CD4-positive, alpha-beta memory T cell (primary cell): Measurements from ENCODE around the gene MUL1. TPM values are rescaled to one million over a fixed set of nuclear protein-coding genes. Genes with fewer than 3 reads are reported as not detected.

Source experiments
- CTCF ChIA-PET: fragments of 350-600 bp; sonication (Branson Sonifier 250); formaldehyde crosslinking; loops from one replicate; lab custom pipeline; 2021; ENCODE audit warnings: inconsistent platforms; ENCODE audit not compliant: partially characterized antibody; lab: Charles Lee
- POLR2A ChIA-PET: fragments of 350-600 bp; sonication (Branson Sonifier 250); formaldehyde crosslinking; loops from one replicate; lab custom pipeline; 2021; ENCODE audit not compliant: partially characterized antibody; lab: Charles Lee
- DNase-seq, 5 donors: peaks; one replicate each; pipeline versions ENCODE4 v3.0.0 to v3.0.0-alpha.2; 2020 to 2022; ENCODE audit warnings: mixed read lengths in 1 of 5
- H3K27ac ChIP-seq: one replicate; pipeline ENCODE4 v1.7.0; 2013; ENCODE audit warnings: low read depth, low read length
- H3K27me3 ChIP-seq: 2 replicates; pipeline ENCODE4 v1.7.0; 2013; ENCODE audit warnings: mild to moderate bottlenecking, low read length, moderate library complexity; ENCODE audit not compliant: insufficient read depth
- H3K36me3 ChIP-seq: 2 replicates; pipeline ENCODE4 v1.7.0; 2013; ENCODE audit warnings: mild to moderate bottlenecking, low read length, moderate library complexity; ENCODE audit not compliant: insufficient read depth
- H3K4me1 ChIP-seq: 2 replicates; pipeline ENCODE4 v1.7.0; 2013; ENCODE audit warnings: mild to moderate bottlenecking, low read length, moderate library complexity; ENCODE audit not compliant: insufficient read depth
- H3K4me3 ChIP-seq, 2 donors: one replicate each; pipeline ENCODE4 v1.7.0; 2013; ENCODE audit warnings: low read length in 2 of 2, mild to moderate bottlenecking in 1 of 2
- H3K9me3 ChIP-seq, 2 donors: one replicate each; pipeline ENCODE4 v1.7.0; 2013; ENCODE audit warnings: low read length in 2 of 2, control low read depth in 1 of 2; ENCODE audit not compliant: control insufficient read depth in 1 of 2
- H3K27ac Mint-ChIP-seq, 7 donors: one replicate each; pipeline ENCODE4 v1.8.0; 2020 to 2021; ENCODE audit warnings: mixed read lengths in 7 of 7, mild to moderate bottlenecking in 6 of 7, inconsistent platforms in 3 of 7, moderate library complexity in 3 of 7
- H3K27me3 Mint-ChIP-seq, 2 donors: one replicate each; pipeline ENCODE4 v1.8.0; 2020 to 2021; ENCODE audit warnings: mixed read lengths in 2 of 2
- H3K36me3 Mint-ChIP-seq, 2 donors: one replicate each; pipeline ENCODE4 v1.8.0; 2020 to 2021; ENCODE audit warnings: mixed read lengths in 2 of 2, inconsistent platforms in 1 of 2, mild to moderate bottlenecking in 1 of 2
- H3K4me1 Mint-ChIP-seq, 4 donors: one replicate each; pipeline ENCODE4 v1.8.0; 2020 to 2021; ENCODE audit warnings: mixed read lengths in 4 of 4, mild to moderate bottlenecking in 1 of 4
- H3K4me3 Mint-ChIP-seq, 8 donors: one replicate each; pipeline ENCODE4 v1.8.0; 2020 to 2021; ENCODE audit warnings: mixed read lengths in 8 of 8, mild to moderate bottlenecking in 7 of 8, moderate library complexity in 6 of 8, inconsistent platforms in 3 of 8
- H3K9me3 Mint-ChIP-seq, 8 donors: one replicate each; pipeline ENCODE4 v1.8.0; 2020 to 2021; ENCODE audit warnings: mixed read lengths in 8 of 8, mild to moderate bottlenecking in 5 of 8, inconsistent platforms in 3 of 8, moderate library complexity in 1 of 8
- intact Hi-C: fragments of 100-400 bp; cut with micrococcal nuclease; formaldehyde crosslinking; loops from one replicate; pipeline ENCODE4 v1.15.1; 2023
- polyA plus RNA-seq, 2 donors: library from polyadenylated mRNA; unstranded; fragments of 300-500 nt; fragmentation: Illumina TruSeq; gene quantifications; one replicate each; pipeline ENCODE4 v1.2.3, GENCODE V29; 2021
- total RNA-seq, 2 experiments: library from RNA; stranded (reverse); gene quantifications; one replicate each; pipeline ENCODE4 v1.2.3, GENCODE V29; 2021

The MUL1 gene
- total and polyA plus RNA-seq, 4 experiments from 2014 or later, result 21.4 to 44.4 (median 26.3) TPM

- peaks cover 34 to 49% of the 10 kb centered on the region in 2 donors for H3K27me3 Mint-ChIP-seq
- intact Hi-C loops, result no loop called here
- H3K27ac ChIP-seq, result no peak overlapping the region
- H3K4me1 Mint-ChIP-seq, result peaks cover 9 to 14% (median 11%) of the 10 kb centered on the region in 4 donors
- H3K36me3 Mint-ChIP-seq, result no peaks in the 10 kb centered on the region
- H3K9me3 ChIP-seq, result no peaks in the 10 kb centered on the region
- CTCF ChIA-PET, result interaction anchor here (0.7 to 2.4 kb wide), 3 partner anchors 11 to 150 kb away, joined by 3 to 7 read pairs (median 3); no protein-coding TSS in a partner anchor
- no peak overlapping the region for H3K27ac Mint-ChIP-seq
- peaks cover 25% of the 10 kb centered on the region for H3K27me3 ChIP-seq
- no peaks in the 10 kb centered on the region for H3K36me3 ChIP-seq
- H3K4me1 ChIP-seq, result peaks cover 18% of the 10 kb centered on the region
- no peak for DNase-seq
- POLR2A ChIA-PET, result no interaction called here
- H3K4me3 Mint-ChIP-seq, result no peak overlapping the region
- no peak overlapping the region for H3K4me3 ChIP-seq
- no peaks in the 10 kb centered on the region for H3K9me3 Mint-ChIP-seq
Measured at GRCh38 chr1:20480951-20481617, 26.9 kb downstream of the MUL1 start.

- Mint-ChIP-seq H3K36me3 (no peaks in the 10 kb centered on the region), H3K4me3 (no peak overlapping the region), H3K27ac (no peak overlapping the region), H3K4me1 (peaks cover 9 to 14% (median 11%) of the 10 kb centered on the region in 4 donors), H3K27me3 (peaks cover 36 to 54% of the 10 kb centered on the region in 2 donors), H3K9me3 (no peaks in the 10 kb centered on the region)
- peaks cover 18% of the 10 kb centered on the region for H3K4me1 ChIP-seq
- DNase-seq, result no peak
- no peaks in the 10 kb centered on the region for H3K9me3 ChIP-seq
- peaks cover 25% of the 10 kb centered on the region for H3K27me3 ChIP-seq
- ChIA-PET CTCF (no interaction called here), POLR2A (no interaction called here)
- H3K4me3 ChIP-seq, result no peak overlapping the region
- H3K27ac ChIP-seq, result no peak overlapping the region
- H3K36me3 ChIP-seq, result no peaks in the 10 kb centered on the region
- intact Hi-C loops, result no loop called here
Measured at GRCh38 chr1:20480243-20480944, 27.6 kb downstream of the MUL1 start.

DNA sequence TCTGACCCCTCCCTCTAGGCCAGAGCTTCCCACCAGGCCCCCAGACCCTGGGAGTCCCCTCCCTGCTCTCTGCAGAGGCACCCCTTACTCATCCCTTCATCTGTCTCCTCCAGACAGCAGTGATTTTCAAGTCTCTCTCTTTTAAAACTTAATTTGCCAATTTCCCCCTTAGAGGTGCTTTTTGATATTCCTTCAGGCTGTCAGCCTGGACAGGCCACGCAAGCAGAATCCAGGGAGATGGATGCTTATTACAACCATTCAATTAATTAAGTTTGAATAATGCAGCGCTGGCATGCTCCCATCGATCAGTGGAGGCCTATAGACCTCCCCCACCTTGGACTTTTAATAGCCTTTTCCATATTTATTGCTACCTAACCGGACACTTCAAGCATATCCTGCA, 28.1 kb downstream of the MUL1 start:
- no peak overlapping the region for H3K4me3 Mint-ChIP-seq
- H3K9me3 Mint-ChIP-seq, result no peaks in the 10 kb centered on the region
- no peak for DNase-seq
- H3K4me3 ChIP-seq, result no peak overlapping the region
- intact Hi-C loops, result no loop called here
- ChIA-PET CTCF (no interaction called here), POLR2A (no interaction called here)
- peaks cover 9 to 14% (median 11%) of the 10 kb centered on the region in 4 donors for H3K4me1 Mint-ChIP-seq
- peaks cover 15% of the 10 kb centered on the region for H3K4me1 ChIP-seq
- H3K27me3 Mint-ChIP-seq, result peaks cover 41 to 59% of the 10 kb centered on the region in 2 donors
- H3K27me3 ChIP-seq, result peaks cover 24% of the 10 kb centered on the region
- no peaks in the 10 kb centered on the region for H3K9me3 ChIP-seq
- no peak overlapping the region for H3K27ac ChIP-seq
- no peak overlapping the region for H3K27ac Mint-ChIP-seq
- H3K36me3 ChIP-seq, result no peaks in the 10 kb centered on the region
- no peaks in the 10 kb centered on the region for H3K36me3 Mint-ChIP-seq

- intact Hi-C loops, result no loop called here
- CTCF ChIA-PET, result no interaction called here
- H3K4me3 ChIP-seq, result no peak overlapping the region
- no peaks in the 10 kb centered on the region for H3K9me3 Mint-ChIP-seq
- H3K27ac Mint-ChIP-seq, result no peak overlapping the region
- H3K27me3 ChIP-seq, result peaks cover 9% of the 10 kb centered on the region
- POLR2A ChIA-PET, result no interaction called here
- no peak overlapping the region for H3K27ac ChIP-seq
- no peak for DNase-seq
- H3K36me3 Mint-ChIP-seq, result no peaks in the 10 kb centered on the region
- peaks cover 45 to 63% of the 10 kb centered on the region in 2 donors for H3K27me3 Mint-ChIP-seq
- no peak overlapping the region for H3K4me3 Mint-ChIP-seq
- H3K9me3 ChIP-seq, result no peaks in the 10 kb centered on the region
- H3K4me1 Mint-ChIP-seq, result no peaks in the 10 kb centered on the region
- no peaks in the 10 kb centered on the region for H3K4me1 ChIP-seq
- no peaks in the 10 kb centered on the region for H3K36me3 ChIP-seq
Measured at GRCh38 chr1:20478057-20478635, 29.8 kb downstream of the MUL1 start.

DNA sequence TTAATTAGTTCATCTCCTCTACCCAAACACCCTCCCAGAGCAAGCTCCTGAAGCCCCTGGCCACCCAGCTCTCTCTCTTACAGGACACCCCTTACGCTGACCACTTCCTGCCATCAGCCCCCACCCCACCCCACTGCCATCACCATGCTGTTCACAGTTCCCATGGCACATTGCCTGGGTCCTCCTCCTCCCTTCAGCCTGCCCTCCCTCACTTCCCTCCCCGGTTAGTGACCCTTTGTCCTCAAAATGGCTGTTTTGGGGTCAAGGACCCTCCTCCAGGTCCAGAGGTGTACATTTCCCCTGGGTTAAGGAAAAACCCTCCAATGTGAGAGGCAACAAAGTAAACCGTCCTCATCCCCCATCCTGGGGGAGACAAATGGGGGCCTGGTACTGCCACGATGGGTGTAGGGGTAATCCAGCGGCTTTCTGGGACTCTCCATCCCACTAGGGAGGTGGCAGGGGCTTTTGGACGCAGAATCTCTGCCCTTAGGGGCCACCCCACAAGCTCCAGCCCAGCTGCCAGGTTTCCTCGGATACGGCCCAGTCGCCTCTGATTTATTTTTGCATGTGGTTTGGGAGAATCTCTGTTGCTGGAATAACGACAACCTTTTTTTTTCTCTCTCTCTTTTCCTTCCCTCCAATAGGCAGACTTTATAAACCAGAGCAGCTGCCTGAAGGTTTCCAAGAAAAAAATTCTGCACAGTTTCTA, 30.4 kb downstream of the MUL1 start:
- Mint-ChIP-seq H3K27me3 (peaks cover 44 to 63% of the 10 kb centered on the region in 2 donors), H3K36me3 (no peaks in the 10 kb centered on the region), H3K27ac (no peak overlapping the region), H3K9me3 (no peaks in the 10 kb centered on the region), H3K4me1 (no peaks in the 10 kb centered on the region), H3K4me3 (no peak overlapping the region)
- DNase-seq, result no peak
- ChIA-PET CTCF (no interaction called here), POLR2A (no interaction called here)
- no peaks in the 10 kb centered on the region for H3K36me3 ChIP-seq
- no peaks in the 10 kb centered on the region for H3K9me3 ChIP-seq
- H3K4me1 ChIP-seq, result no peaks in the 10 kb centered on the region
- intact Hi-C loops, result no loop called here
- H3K4me3 ChIP-seq, result no peak overlapping the region
- no peak overlapping the region for H3K27ac ChIP-seq
- peaks cover 9% of the 10 kb centered on the region for H3K27me3 ChIP-seq

GRCh38 chr1:20476265-20477038, 31.5 kb downstream of the MUL1 start:
- H3K4me1 ChIP-seq, result no peaks in the 10 kb centered on the region
- no peak overlapping the region for H3K27ac ChIP-seq
- intact Hi-C loops, result no loop called here
- peaks cover 9% of the 10 kb centered on the region for H3K27me3 ChIP-seq
- Mint-ChIP-seq H3K4me3 (peak overlapping the region in 1 of 8 donors; percentile 50), H3K4me1 (no peaks in the 10 kb centered on the region), H3K9me3 (no peaks in the 10 kb centered on the region), H3K27ac (no peak overlapping the region), H3K36me3 (no peaks in the 10 kb centered on the region), H3K27me3 (peaks cover 45 to 66% of the 10 kb centered on the region in 2 donors)
- H3K36me3 ChIP-seq, result no peaks in the 10 kb centered on the region
- no peak for DNase-seq
- ChIA-PET CTCF (no interaction called here), POLR2A (no interaction called here)
- H3K9me3 ChIP-seq, result no peaks in the 10 kb centered on the region
- H3K4me3 ChIP-seq, result no peak overlapping the region
